H9 (cell line): ENCODE results near the gene CAMSAP2. TPM values are rescaled to one million over a fixed set of nuclear protein-coding genes. Genes with fewer than 3 reads are reported as not detected.

Experiments used
- DNase-seq: peaks from one replicate; pipeline ENCODE4 v3.0.0-alpha.2; 2017
- H2AFZ ChIP-seq: one replicate; pipeline ENCODE4 v1.6.1; 2013; ENCODE audit warnings: mild to moderate bottlenecking, low read length, control low read depth, moderate library complexity
- H2AK5ac ChIP-seq: 2 replicates; pipeline ENCODE4 v1.6.1; 2013; ENCODE audit warnings: low read length, control low read depth, mixed read lengths; ENCODE audit not compliant: insufficient read length
- H2BK120ac ChIP-seq: one replicate; pipeline ENCODE4 v1.6.1; 2013; ENCODE audit warnings: low read depth, mild to moderate bottlenecking, low read length, control low read depth, inconsistent platforms; ENCODE audit not compliant: poor library complexity, severe bottlenecking
- H2BK12ac ChIP-seq: 2 replicates; pipeline ENCODE4 v1.6.1; 2013; ENCODE audit warnings: low read length, control low read depth, mixed read lengths, low read depth; ENCODE audit not compliant: insufficient read length
- H2BK15ac ChIP-seq: 2 replicates; pipeline ENCODE4 v1.6.1; 2013; ENCODE audit warnings: low read depth, low read length, control low read depth
- H2BK20ac ChIP-seq: one replicate; pipeline ENCODE4 v1.6.1; 2013; ENCODE audit warnings: low read depth, mild to moderate bottlenecking, low read length, control low read depth, inconsistent platforms; ENCODE audit not compliant: poor library complexity, severe bottlenecking
- H2BK5ac ChIP-seq: 2 replicates; pipeline ENCODE4 v1.6.1; 2013; ENCODE audit warnings: low read length, control low read depth, mixed read lengths; ENCODE audit not compliant: insufficient read length
- H3K14ac ChIP-seq: 2 replicates; pipeline ENCODE4 v1.6.1; 2013; ENCODE audit warnings: low read length, control low read depth; ENCODE audit not compliant: insufficient read depth
- H3K18ac ChIP-seq: 2 replicates; pipeline ENCODE4 v1.6.1; 2013; ENCODE audit warnings: low read depth, mild to moderate bottlenecking, mixed read lengths, low read length, control low read depth; ENCODE audit not compliant: insufficient read length
- H3K23ac ChIP-seq: 2 replicates; pipeline ENCODE4 v1.6.1; 2013; ENCODE audit warnings: low read length, control low read depth, mixed read lengths, low read depth; ENCODE audit not compliant: insufficient read length
- H3K23me2 ChIP-seq: 2 replicates; pipeline ENCODE4 v1.6.1; 2013; ENCODE audit warnings: low read depth, mild to moderate bottlenecking, mixed read lengths, low read length, control low read depth; ENCODE audit not compliant: insufficient read length, poor library complexity, severe bottlenecking
- H3K27ac ChIP-seq: 2 replicates; pipeline ENCODE4 v1.5.1; 2013; ENCODE audit warnings: low read length, control low read depth, mixed read lengths, low read depth; ENCODE audit not compliant: insufficient read length
- H3K27me3 ChIP-seq: 2 replicates; pipeline ENCODE4 v1.6.1; 2013; ENCODE audit warnings: low read length, control low read depth, inconsistent platforms; ENCODE audit not compliant: insufficient read depth
- H3K4ac ChIP-seq: 2 replicates; pipeline ENCODE4 v1.6.1; 2013; ENCODE audit warnings: low read depth, mild to moderate bottlenecking, control low read depth, inconsistent platforms, low read length, moderate library complexity
- H3K4me1 ChIP-seq: 2 replicates; pipeline ENCODE4 v1.6.1; 2013; ENCODE audit warnings: low read length, control low read depth, inconsistent platforms; ENCODE audit not compliant: insufficient read depth
- H3K4me2 ChIP-seq: 2 replicates; pipeline ENCODE4 v1.6.1; 2013; ENCODE audit warnings: low read length, control low read depth, mixed read lengths; ENCODE audit not compliant: insufficient read length, insufficient read depth
- H3K56ac ChIP-seq: 2 replicates; pipeline ENCODE4 v1.6.1; 2013; ENCODE audit warnings: low read depth, mild to moderate bottlenecking, mixed read lengths, low read length, control low read depth; ENCODE audit not compliant: insufficient read length
- H3K79me1 ChIP-seq: 2 replicates; pipeline ENCODE4 v1.6.1; 2013; ENCODE audit warnings: low read depth, mild to moderate bottlenecking, moderate library complexity, low read length, control low read depth, inconsistent platforms; ENCODE audit not compliant: insufficient read depth, poor library complexity, severe bottlenecking
- H3K79me2 ChIP-seq: 2 replicates; pipeline ENCODE4 v1.6.1; 2013; ENCODE audit warnings: low read length, control low read depth, inconsistent platforms; ENCODE audit not compliant: insufficient read depth
- H3K9ac ChIP-seq: 2 replicates; pipeline ENCODE4 v1.6.1; 2013; ENCODE audit warnings: low read length, control low read depth, mixed read lengths; ENCODE audit not compliant: insufficient read length; ENCODE audit errors: extremely low read depth
- H3K9me3 ChIP-seq: one replicate; pipeline ENCODE4 v1.6.1; 2013; ENCODE audit warnings: low read depth, low read length, inconsistent platforms; ENCODE audit not compliant: control insufficient read depth
- H3T11ph ChIP-seq: one replicate; pipeline ENCODE4 v1.6.1; 2013; ENCODE audit warnings: mild to moderate bottlenecking, low read length, control low read depth, inconsistent platforms
- H4K20me1 ChIP-seq: one replicate; pipeline ENCODE4 v1.6.1; 2013; ENCODE audit not compliant: control insufficient read depth, insufficient read length, insufficient read depth
- H4K5ac ChIP-seq: 2 replicates; pipeline ENCODE4 v1.6.1; 2013; ENCODE audit warnings: low read depth, mild to moderate bottlenecking, mixed read lengths, low read length, control low read depth; ENCODE audit not compliant: insufficient read length
- H4K8ac ChIP-seq: replicated peaks from 2 replicates; pipeline ENCODE4 v1.6.1; 2013; ENCODE audit warnings: low read length, control low read depth, mixed read lengths, low read depth; ENCODE audit not compliant: insufficient read length
- H4K91ac ChIP-seq: 2 replicates; pipeline ENCODE4 v1.6.1; 2013; ENCODE audit warnings: low read depth, mild to moderate bottlenecking, moderate library complexity, mixed read lengths, low read length, control low read depth; ENCODE audit not compliant: insufficient read length
- H3K27ac Mint-ChIP-seq, 3 experiments: 2 replicates in 2 of 3; 3 replicates in 1 of 3; pipeline ENCODE4 v1.8.0; 2020 to 2021; ENCODE audit warnings: mixed read lengths in 3 of 3, mild to moderate bottlenecking in 1 of 3, moderate library complexity in 1 of 3
- H3K27me3 Mint-ChIP-seq: 2 replicates; pipeline ENCODE4 v1.8.0; 2021; ENCODE audit warnings: low read depth, mild to moderate bottlenecking, moderate library complexity, mixed read lengths
- H3K36me3 Mint-ChIP-seq, 3 experiments: 2 replicates in 2 of 3; 3 replicates in 1 of 3; pipeline ENCODE4 v1.8.0; 2020 to 2021; ENCODE audit warnings: low read depth in 3 of 3, mixed read lengths in 3 of 3; ENCODE audit not compliant: insufficient read depth in 1 of 3
- H3K4me1 Mint-ChIP-seq, 2 experiments: 2 replicates each; pipeline ENCODE4 v1.8.0; 2020; ENCODE audit warnings: mixed read lengths in 2 of 2
- H3K4me3 Mint-ChIP-seq, 2 experiments: 2 replicates in 1 of 2; 3 replicates in 1 of 2; pipeline ENCODE4 v1.8.0; 2020 to 2021; ENCODE audit warnings: mild to moderate bottlenecking in 2 of 2, mixed read lengths in 2 of 2, moderate library complexity in 1 of 2
- H3K9me3 Mint-ChIP-seq, 2 experiments: 2 replicates in 1 of 2; 3 replicates in 1 of 2; pipeline ENCODE4 v1.8.0; 2020; ENCODE audit warnings: mild to moderate bottlenecking in 2 of 2, mixed read lengths in 2 of 2, moderate library complexity in 1 of 2
- CTCF ChIP-seq: fragments of 200-600 bp; sonication (generic); conservative IDR thresholded peaks from 3 replicates; pipeline ENCODE4 v1.8.0; 2021; ENCODE audit warnings: antibody characterized with exemption, mild to moderate bottlenecking
- WGBS: extraction: QIAGEN DNeasy Blood & Tissue Kit; methylation state at CpG from one replicate; pipeline ENCODE4 v1.1.7; 2013; ENCODE audit warnings: missing lambda C conversion rate, low lambda C conversion rate, mixed read lengths; ENCODE audit not compliant: insufficient read length; ENCODE audit errors: extremely low coverage; 5-methylcytosine and 5-hydroxymethylcytosine counted together
- total RNA-seq: library from RNA; stranded (reverse); gene quantifications from 2 replicates; pipeline ENCODE4 v1.2.1, GENCODE V29; 2021

Gene CAMSAP2
- total RNA-seq, 1 experiment from 2014 or later = 33.7 TPM

- H3K9me3 Mint-ChIP-seq = no peaks in the 10 kb centered on the region
- Histone ChIP-seq H4K8ac (no peak overlapping the region), H2AK5ac (no peak overlapping the region), H3K9ac (no peak overlapping the region), H2BK5ac (no peak overlapping the region), H3K9me3 (no peaks in the 10 kb centered on the region), H3K79me1 (no peaks in the 10 kb centered on the region), H2BK12ac (no peak overlapping the region), H4K91ac (no peak overlapping the region), H2BK20ac (no peak overlapping the region), H3K4ac (no peak overlapping the region), H3K18ac (no peak overlapping the region), H3K23ac (no peak overlapping the region), H3K27me3 (no peaks in the 10 kb centered on the region), H3K4me1 (no peaks in the 10 kb centered on the region), H3K14ac (no peak overlapping the region), H3K27ac (no peak overlapping the region), H4K5ac (no peak overlapping the region), H2BK120ac (no peak overlapping the region), H3T11ph (no peak overlapping the region), H3K79me2 (no peaks in the 10 kb centered on the region), H2BK15ac (no peak overlapping the region), H4K20me1 (no peaks in the 10 kb centered on the region), H3K4me2 (no peak overlapping the region), H2AFZ (no peak overlapping the region), H3K23me2 (no peaks in the 10 kb centered on the region), H3K56ac (no peak overlapping the region)
- H3K36me3 Mint-ChIP-seq = no peaks in the 10 kb centered on the region
- no peak overlapping the region for H3K4me3 Mint-ChIP-seq
- H3K27ac Mint-ChIP-seq = no peak overlapping the region
- WGBS = no CpG with 5 or more reads among the region's 1 CpG
- TF ChIP-seq CTCF = no peak
- peaks cover 6 to 9% of the 10 kb centered on the region in 2 experiments; a peak in 3 of 4 replicates for H3K4me1 Mint-ChIP-seq
- H3K27me3 Mint-ChIP-seq = no peaks in the 10 kb centered on the region; the same call in 1 of the 2 replicates
- DNase-seq = no peak
These were observed 29.9 kb upstream of the CAMSAP2 start for GRCh38 chr1:200708769-200709168.
